ENCODE data around the gene VEGFB. TPM values are rescaled to one million over a fixed set of nuclear protein-coding genes. Genes with fewer than 3 reads are reported as not detected.

Gene VEGFB
- total RNA-seq, 1 experiment from 2014 or later, result 101 TPM

DNA sequence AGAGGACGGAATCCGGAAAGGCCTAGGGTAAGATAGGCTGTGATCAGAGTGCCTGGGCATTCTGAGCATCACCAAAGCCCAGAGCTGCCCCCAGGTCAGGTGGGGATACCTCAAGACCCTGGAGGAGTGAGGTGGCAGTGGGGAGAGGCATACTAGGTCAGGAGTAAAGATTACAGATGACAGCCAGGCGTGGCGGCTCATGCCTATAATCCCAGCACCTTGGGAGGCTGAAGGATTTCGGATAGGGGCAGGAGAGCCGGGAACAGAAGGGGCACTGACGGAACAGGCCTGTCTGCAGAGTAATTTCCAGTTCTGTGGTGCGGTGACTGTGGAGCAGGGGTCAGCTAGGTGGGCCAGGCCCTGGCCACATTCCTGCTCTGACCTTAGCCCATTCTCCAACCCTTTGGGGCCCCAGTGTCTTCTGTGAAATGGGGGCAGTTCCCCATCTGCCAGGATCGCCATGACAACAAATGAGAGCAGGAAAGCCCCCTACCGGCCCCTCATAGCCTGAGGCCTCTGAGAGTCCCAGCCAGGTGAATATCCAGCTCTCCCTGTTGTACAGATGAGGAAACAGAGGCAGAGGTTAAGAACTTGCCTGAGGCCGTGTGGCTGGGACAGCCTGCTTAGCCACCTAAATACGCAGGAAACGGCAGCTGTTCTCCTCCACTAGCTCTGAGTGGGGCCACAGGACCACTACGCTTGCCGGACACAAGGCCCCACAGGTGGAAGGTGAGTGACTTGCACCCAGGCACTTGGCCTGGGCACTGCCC is 40.8 kb downstream of the VEGFB start:
- no peaks in the 10 kb centered on the region for H3K4me1 ChIP-seq (ENCODE audit: control insufficient read depth, insufficient read depth, low read length)
- in situ Hi-C loops (cut with HindIII; ENCODE audit: low pct_unique_long_range_greater_than_20kb, low sequenced_read_pairs), result no loop called here
- ATAC-seq, result no peak

DNA sequence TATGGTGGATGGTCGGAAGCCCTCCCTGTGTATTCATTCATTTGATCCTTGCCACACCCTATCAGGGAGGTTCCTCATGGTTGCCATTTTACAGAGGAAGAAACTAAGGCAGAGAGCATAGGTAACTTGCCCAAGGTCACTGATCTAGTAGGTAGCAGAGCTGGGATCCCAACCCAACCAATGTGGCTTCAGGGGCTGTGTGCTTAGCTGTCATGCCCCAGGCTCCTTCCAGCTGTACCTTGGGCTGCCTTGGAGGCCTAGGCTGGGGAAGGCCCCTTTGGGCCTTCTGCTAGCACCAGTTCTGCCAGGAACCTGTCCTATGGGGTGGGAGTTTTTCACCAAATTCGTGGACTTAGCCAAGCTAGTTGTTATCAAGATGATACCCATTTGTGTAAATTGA is 41.5 kb downstream of the VEGFB start:
- ChIA-PET POLR2A (interaction anchor here (1.0 kb wide), 1 partner anchor 9 kb away, joined by 3 read pairs; the partner anchor contains the start of gene BAD), CTCF (no interaction called here)
- DNase-seq (ENCODE audit: low read depth, low spot score), result no peak
- H3K27me3 ChIP-seq (ENCODE audit: control insufficient read depth, insufficient read depth, low read length), result no peaks in the 10 kb centered on the region
- no TSS peak for BruUV-seq (replicated peaks)
- no peak overlapping the region for H3K27ac ChIP-seq (ENCODE audit: low read length)
- no peaks in the 10 kb centered on the region for H3K9me3 ChIP-seq (ENCODE audit: control insufficient read depth, insufficient read depth, low read depth, low read length)
- no peaks in the 10 kb centered on the region for H3K36me3 ChIP-seq (ENCODE audit: control insufficient read depth, insufficient read depth, low read length)
- no peak for ATAC-seq
- H3K4me3 ChIP-seq (ENCODE audit: low read depth in 2 of 2, low read length in 2 of 2), result no peak overlapping the region
- TF ChIP-seq, protein P1, sequence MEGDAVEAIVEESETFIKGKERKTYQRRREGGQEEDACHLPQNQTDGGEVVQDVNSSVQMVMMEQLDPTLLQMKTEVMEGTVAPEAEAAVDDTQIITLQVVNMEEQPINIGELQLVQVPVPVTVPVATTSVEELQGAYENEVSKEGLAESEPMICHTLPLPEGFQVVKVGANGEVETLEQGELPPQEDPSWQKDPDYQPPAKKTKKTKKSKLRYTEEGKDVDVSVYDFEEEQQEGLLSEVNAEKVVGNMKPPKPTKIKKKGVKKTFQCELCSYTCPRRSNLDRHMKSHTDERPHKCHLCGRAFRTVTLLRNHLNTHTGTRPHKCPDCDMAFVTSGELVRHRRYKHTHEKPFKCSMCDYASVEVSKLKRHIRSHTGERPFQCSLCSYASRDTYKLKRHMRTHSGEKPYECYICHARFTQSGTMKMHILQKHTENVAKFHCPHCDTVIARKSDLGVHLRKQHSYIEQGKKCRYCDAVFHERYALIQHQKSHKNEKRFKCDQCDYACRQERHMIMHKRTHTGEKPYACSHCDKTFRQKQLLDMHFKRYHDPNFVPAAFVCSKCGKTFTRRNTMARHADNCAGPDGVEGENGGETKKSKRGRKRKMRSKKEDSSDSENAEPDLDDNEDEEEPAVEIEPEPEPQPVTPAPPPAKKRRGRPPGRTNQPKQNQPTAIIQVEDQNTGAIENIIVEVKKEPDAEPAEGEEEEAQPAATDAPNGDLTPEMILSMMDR (IDR thresholded peaks at IDR 0.05), result no peak
- TF ChIP-seq SIN3A (IDR thresholded peaks at IDR 0.05; ENCODE audit: borderline replicate concordance, insufficient read depth, low read depth, low read length) (no peak), TCF7L2 (IDR thresholded peaks at IDR 0.05; ENCODE audit: low read depth, low read length) (no peak), POLR2AphosphoS5 (IDR thresholded peaks at IDR 0.05; ENCODE audit: low read depth, low read length) (no peak)
- TF ChIP-seq, protein P2, sequence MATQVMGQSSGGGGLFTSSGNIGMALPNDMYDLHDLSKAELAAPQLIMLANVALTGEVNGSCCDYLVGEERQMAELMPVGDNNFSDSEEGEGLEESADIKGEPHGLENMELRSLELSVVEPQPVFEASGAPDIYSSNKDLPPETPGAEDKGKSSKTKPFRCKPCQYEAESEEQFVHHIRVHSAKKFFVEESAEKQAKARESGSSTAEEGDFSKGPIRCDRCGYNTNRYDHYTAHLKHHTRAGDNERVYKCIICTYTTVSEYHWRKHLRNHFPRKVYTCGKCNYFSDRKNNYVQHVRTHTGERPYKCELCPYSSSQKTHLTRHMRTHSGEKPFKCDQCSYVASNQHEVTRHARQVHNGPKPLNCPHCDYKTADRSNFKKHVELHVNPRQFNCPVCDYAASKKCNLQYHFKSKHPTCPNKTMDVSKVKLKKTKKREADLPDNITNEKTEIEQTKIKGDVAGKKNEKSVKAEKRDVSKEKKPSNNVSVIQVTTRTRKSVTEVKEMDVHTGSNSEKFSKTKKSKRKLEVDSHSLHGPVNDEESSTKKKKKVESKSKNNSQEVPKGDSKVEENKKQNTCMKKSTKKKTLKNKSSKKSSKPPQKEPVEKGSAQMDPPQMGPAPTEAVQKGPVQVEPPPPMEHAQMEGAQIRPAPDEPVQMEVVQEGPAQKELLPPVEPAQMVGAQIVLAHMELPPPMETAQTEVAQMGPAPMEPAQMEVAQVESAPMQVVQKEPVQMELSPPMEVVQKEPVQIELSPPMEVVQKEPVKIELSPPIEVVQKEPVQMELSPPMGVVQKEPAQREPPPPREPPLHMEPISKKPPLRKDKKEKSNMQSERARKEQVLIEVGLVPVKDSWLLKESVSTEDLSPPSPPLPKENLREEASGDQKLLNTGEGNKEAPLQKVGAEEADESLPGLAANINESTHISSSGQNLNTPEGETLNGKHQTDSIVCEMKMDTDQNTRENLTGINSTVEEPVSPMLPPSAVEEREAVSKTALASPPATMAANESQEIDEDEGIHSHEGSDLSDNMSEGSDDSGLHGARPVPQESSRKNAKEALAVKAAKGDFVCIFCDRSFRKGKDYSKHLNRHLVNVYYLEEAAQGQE (IDR thresholded peaks at IDR 0.05; ENCODE audit: insufficient read depth in 1 of 2, low read depth in 2 of 2, low read length in 1 of 2), result no peak
- in situ Hi-C loops (cut with HindIII; ENCODE audit: low pct_unique_long_range_greater_than_20kb, low sequenced_read_pairs), result no loop called here
- intact Hi-C loops (cut with micrococcal nuclease; ENCODE audit: unreplicated experiment), result no loop called here
- no peaks in the 10 kb centered on the region for H3K4me1 ChIP-seq (ENCODE audit: control insufficient read depth, insufficient read depth, low read length)

More for the DNA sequence above, 40.8 kb downstream of the VEGFB start:
- BruUV-seq (replicated peaks), result no TSS peak
- Histone ChIP-seq H3K27me3 (ENCODE audit: control insufficient read depth, insufficient read depth, low read length) (no peaks in the 10 kb centered on the region), H3K9me3 (ENCODE audit: control insufficient read depth, insufficient read depth, low read depth, low read length) (no peaks in the 10 kb centered on the region), H3K4me3 (ENCODE audit: low read depth in 2 of 2, low read length in 2 of 2) (no peak overlapping the region), H3K36me3 (ENCODE audit: control insufficient read depth, insufficient read depth, low read length) (no peaks in the 10 kb centered on the region; the same call in 1 of the 2 replicates), H3K27ac (ENCODE audit: low read length) (no peak overlapping the region)
- no peak for TF ChIP-seq TCF7L2 (IDR thresholded peaks at IDR 0.05; ENCODE audit: low read depth, low read length)
- TF ChIP-seq SIN3A (IDR thresholded peaks at IDR 0.05; ENCODE audit: borderline replicate concordance, insufficient read depth, low read depth, low read length), result no peak
- TF ChIP-seq, protein P2 (IDR thresholded peaks at IDR 0.05; ENCODE audit: insufficient read depth in 1 of 2, low read depth in 2 of 2, low read length in 1 of 2), result no peak
- TF ChIP-seq, protein P1 (IDR thresholded peaks at IDR 0.05), result no peak
- no peak for TF ChIP-seq POLR2AphosphoS5 (IDR thresholded peaks at IDR 0.05; ENCODE audit: low read depth, low read length)
- intact Hi-C loops (cut with micrococcal nuclease; ENCODE audit: unreplicated experiment), result no loop called here
- POLR2A ChIA-PET, result interaction anchor here (1.0 kb wide), 1 partner anchor 9 kb away, joined by 3 read pairs; the partner anchor contains the start of gene BAD
- DNase-seq (ENCODE audit: low read depth, low spot score), result no peak
- CTCF ChIA-PET, result no interaction called here

All from Panc1 (cell line).